ENCODE measurements around the gene IFI35.

Gene IFI35

DNA sequence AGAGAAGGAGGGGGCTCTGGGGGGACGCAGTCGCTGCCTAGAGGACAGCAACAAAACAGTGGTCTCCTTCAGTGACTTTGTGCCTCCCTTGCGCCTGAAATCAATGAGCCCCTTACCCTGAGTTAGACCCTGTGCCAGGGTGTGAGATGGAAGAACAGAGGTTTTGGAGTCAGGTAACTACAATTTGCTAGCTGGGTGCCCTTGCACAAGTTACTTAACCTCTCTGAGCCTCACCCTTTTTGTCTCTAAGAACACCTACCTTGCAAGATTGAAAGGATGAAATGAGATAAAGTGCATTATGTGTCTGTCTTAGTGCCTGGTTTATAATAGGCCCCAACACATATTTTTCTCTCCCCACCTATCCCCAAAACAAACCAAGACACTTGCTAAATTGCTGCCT, 28.3 kb downstream of the IFI35 start:
- no peak for DNase-seq (ENCODE audit: low spot score)
- POLR2A ChIA-PET (ENCODE audit: low non-redundant PET), result no interaction called here
- TF ChIP-seq, protein P1, sequence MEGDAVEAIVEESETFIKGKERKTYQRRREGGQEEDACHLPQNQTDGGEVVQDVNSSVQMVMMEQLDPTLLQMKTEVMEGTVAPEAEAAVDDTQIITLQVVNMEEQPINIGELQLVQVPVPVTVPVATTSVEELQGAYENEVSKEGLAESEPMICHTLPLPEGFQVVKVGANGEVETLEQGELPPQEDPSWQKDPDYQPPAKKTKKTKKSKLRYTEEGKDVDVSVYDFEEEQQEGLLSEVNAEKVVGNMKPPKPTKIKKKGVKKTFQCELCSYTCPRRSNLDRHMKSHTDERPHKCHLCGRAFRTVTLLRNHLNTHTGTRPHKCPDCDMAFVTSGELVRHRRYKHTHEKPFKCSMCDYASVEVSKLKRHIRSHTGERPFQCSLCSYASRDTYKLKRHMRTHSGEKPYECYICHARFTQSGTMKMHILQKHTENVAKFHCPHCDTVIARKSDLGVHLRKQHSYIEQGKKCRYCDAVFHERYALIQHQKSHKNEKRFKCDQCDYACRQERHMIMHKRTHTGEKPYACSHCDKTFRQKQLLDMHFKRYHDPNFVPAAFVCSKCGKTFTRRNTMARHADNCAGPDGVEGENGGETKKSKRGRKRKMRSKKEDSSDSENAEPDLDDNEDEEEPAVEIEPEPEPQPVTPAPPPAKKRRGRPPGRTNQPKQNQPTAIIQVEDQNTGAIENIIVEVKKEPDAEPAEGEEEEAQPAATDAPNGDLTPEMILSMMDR (conservative IDR thresholded peaks at IDR 0.05; ENCODE audit: low read depth), result no peak
- no peak overlapping the region for H3K27ac ChIP-seq
- CTCF ChIA-PET, result no interaction called here

DNA sequence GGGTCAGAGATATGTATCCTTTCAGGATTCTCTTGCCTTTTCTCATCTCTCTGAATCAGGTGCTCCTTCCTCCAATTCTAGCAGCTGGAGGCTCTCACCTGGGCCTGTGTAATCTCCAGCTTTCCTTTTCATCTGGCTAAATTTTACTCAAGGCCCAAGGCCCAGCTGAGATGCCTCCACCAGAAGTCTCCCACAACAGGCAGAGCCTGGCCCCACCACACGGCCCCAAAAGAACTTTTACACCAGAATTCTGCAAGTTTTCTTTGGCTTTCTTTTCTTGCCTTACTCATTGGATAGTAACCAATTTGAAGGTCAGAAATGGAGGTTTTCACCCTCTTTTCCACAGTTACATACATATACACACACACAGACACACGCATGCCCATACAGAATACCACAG, 33.1 kb downstream of the IFI35 start:
- no peak for DNase-seq (ENCODE audit: low spot score)
- CTCF ChIA-PET, result interaction anchor here (0.6 kb wide), 2 partner anchors 89 to 726 kb away, joined by 3 read pairs; no protein-coding TSS in a partner anchor
- TF ChIP-seq, protein P1 (conservative IDR thresholded peaks at IDR 0.05; ENCODE audit: low read depth), result no peak
- H3K27ac ChIP-seq, result no peak overlapping the region
- POLR2A ChIA-PET (ENCODE audit: low non-redundant PET), result no interaction called here

DNA sequence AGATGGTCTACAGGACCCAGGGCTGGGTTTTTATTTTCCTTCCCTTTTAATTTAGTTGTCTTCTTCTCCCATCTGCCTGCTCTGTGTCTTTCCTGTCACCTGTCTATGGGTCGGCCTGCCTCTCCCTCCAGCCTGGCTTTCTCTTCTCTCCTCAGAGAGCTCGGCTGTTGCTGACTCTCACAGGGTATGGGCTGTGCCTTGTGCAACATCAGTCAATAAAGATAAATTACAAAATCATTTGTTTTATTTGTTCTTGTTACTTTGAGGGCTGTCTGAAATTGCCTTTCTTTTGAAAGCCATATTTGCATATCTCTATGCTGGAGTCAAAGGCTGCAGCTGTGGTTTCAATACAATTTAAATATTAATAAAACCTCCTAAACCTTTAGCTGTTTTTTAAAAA, 34.1 kb downstream of the IFI35 start:
- no peak for DNase-seq (ENCODE audit: low spot score)
- CTCF ChIA-PET, result interaction anchor here (0.6 kb wide), 1 partner anchor 396 kb away, joined by 3 read pairs; no protein-coding TSS in a partner anchor
- POLR2A ChIA-PET (ENCODE audit: low non-redundant PET), result no interaction called here

DNA sequence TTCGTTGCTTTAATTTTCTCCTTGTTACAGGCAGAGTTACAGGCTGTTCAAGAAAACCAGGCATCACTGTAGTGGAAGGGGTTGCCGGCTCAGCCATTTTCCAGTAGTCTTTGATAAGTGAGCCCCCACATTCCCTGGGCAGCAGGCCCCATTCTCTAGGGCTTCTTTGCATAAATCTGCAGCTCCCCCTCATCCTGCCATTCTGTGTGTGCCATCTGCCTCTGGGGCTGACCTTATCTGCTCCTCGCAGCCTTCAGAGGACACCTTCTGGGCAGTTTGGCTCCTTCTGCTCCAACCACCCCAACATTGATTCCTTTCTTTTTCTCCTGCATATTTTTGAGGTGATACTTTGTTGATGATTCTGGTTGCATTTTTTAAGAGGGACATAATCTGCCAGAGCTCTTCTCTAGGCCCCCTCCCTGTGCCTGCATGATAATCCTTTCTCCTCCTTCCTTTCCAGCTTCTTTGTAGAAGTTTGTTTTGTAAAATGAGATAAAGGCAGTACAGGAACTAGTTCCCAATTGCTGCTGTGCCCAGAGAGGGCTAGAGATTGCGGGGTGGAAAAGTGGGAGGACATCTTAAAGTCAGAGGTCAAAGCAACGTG, 35.5 kb downstream of the IFI35 start:
- ChIA-PET CTCF (interaction anchor here (0.7 kb wide), 1 partner anchor 71 kb away, joined by 3 read pairs; no protein-coding TSS in a partner anchor), POLR2A (ENCODE audit: low non-redundant PET) (no interaction called here)
- no peak overlapping the region for H3K27ac ChIP-seq
- DNase-seq (ENCODE audit: low spot score), result no peak
- TF ChIP-seq, protein P1 (conservative IDR thresholded peaks at IDR 0.05; ENCODE audit: low read depth), result no peak

More for the DNA sequence above, 34.1 kb downstream of the IFI35 start:
- H3K27ac ChIP-seq, result no peak overlapping the region
- TF ChIP-seq, protein P1 (conservative IDR thresholded peaks at IDR 0.05; ENCODE audit: low read depth), result no peak

DNA sequence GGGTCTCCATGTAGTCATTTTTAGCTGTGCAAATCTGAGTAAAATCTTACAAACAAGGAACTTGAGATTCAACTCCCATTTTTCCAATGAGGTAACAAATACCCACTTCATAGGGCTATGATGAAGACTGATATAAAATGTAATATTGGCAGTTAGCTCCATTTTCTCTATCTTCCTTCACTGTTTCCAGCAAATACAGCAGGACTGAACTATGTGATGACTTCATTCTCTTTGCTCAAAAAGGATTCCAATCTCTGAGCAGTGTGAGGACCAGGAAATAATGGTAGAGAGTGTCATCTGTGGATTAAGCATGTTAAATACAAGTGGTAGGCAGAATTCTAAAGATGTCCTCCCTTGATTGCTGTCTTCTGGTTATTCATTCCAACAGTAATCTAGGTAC, 36.7 kb downstream of the IFI35 start:
- CTCF ChIA-PET, result no interaction called here
- no peak overlapping the region for H3K27ac ChIP-seq
- TF ChIP-seq, protein P1 (conservative IDR thresholded peaks at IDR 0.05; ENCODE audit: low read depth), result no peak
- POLR2A ChIA-PET (ENCODE audit: low non-redundant PET), result interaction anchor here (0.6 kb wide), 1 partner anchor 85 kb away, joined by 6 read pairs; no protein-coding TSS in a partner anchor
- no peak for DNase-seq (ENCODE audit: low spot score)

DNA sequence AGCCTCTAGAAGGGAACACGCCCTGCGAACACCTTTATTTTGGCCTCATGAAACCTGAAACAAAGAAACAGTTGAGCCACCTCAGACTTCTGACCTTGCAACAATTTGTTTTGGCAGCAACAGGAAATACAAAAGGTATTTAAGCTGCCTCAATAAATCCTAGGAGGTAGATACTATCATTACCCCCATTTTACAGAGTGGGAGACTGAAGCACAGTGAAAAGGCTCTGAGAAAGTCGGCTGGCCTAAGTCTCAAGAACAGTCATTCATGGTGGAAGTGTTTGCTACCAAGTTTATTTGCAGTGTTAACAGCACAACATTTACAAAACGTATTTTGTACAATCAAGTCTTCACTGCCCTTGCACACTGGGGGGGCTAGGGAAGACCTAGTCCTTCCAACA, 37.4 kb downstream of the IFI35 start:
- DNase-seq (ENCODE audit: low spot score), result no peak
- no peak overlapping the region for H3K27ac ChIP-seq
- TF ChIP-seq, protein P1 (conservative IDR thresholded peaks at IDR 0.05; ENCODE audit: low read depth), result no peak
- ChIA-PET CTCF (interaction anchor here (0.6 kb wide), 1 partner anchor 138 kb away, joined by 3 read pairs; no protein-coding TSS in a partner anchor), POLR2A (ENCODE audit: low non-redundant PET) (no interaction called here)
